SK-N-MC (cell line): Measurements from ENCODE around the gene KCNE3.

Experiments
- EZH2 ChIP-seq: fragments of 200-600 bp; sonication (generic); IDR thresholded peaks from one replicate; pipeline ENCODE4 v1.6.1; 2017; ENCODE audit warnings: antibody characterized with exemption
- FOXP2 ChIP-seq: optimal IDR thresholded peaks from 2 replicates; pipeline ENCODE3; 2011; ENCODE audit warnings: mild to moderate bottlenecking, moderate library complexity; ENCODE audit not compliant: insufficient read depth; ENCODE audit errors: extremely low read length, control extremely low read depth

DNA sequence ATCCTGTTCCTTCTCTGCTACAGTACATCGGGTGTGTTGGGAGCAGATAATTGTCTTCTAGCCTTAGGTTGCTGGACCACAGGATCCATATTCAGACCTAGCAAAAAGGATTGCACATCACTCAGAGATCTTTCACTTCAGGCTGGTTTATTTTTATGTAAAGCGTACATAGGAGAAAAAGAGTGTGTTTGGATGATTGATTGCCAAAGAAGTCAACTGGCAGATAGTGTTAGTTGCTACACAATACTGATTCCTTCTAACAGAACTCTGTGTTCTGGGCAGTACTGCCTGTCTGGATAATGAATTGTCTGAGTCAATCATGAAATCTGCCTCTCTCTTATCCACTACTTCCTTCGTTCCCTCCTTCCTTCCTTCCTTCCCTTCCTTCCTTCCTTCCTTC, 38.1 kb downstream of the KCNE3 start:
- no peak for TF ChIP-seq EZH2
- TF ChIP-seq FOXP2: no peak
